HCT116 (cell line): Measurements from ENCODE around the gene INCENP. TPM values are rescaled to one million over a fixed set of nuclear protein-coding genes. Genes with fewer than 3 reads are reported as not detected.
A peak's percentile ranks its signal among the peaks of the same experiment; 100 is the strongest.

Source experiments
- ATAC-seq: fragments of 200-7000 bp; cut with Tn5 transposase; 2 replicates; pipeline ENCODE4 v1.9.1; 2020; ENCODE audit warnings: mild to moderate bottlenecking, moderate library complexity
- BruUV-seq: library from RNA; stranded (reverse); fragments of 400-500 nt; replicated peaks from 2 replicates; lab custom pipeline; 2021; lab: Mats Ljungman, UMichigan
- CTCF ChIA-PET: fragments of 300-600 bp; sonication (Branson Sonifier 250); formaldehyde crosslinking; loops from one replicate; lab custom pipeline; 2021; ENCODE audit warnings: antibody characterized with exemption; lab: Charles Lee
- POLR2A ChIA-PET: fragments of 300-600, 350-600 bp; sonication (Branson Sonifier 250); formaldehyde crosslinking; loops from one replicate; lab custom pipeline; 2021; ENCODE audit warnings: antibody characterized with exemption; lab: Charles Lee
- RAD21 ChIA-PET, 2 experiments: fragments of 300-600 bp; sonication (Branson Sonifier 250); formaldehyde crosslinking; loops; one replicate each; lab custom pipeline; 2023; ENCODE audit warnings: low total read pairs in 2 of 2; ENCODE audit not compliant: uncharacterized antibody in 2 of 2, unreplicated experiment in 2 of 2, low non-redundant PET in 1 of 2; lab: Charles Lee
- DNase-seq: peaks from one replicate; pipeline ENCODE4 v3.0.0-alpha.2; 2010; ENCODE audit warnings: low read depth, low spot score
- H2AFZ ChIP-seq: fragments of 200-600 bp; shearing (Covaris generic), sonication (generic); 2 replicates; pipeline ENCODE4 v1.6.1; 2017; ENCODE audit warnings: low read depth, mixed run types, mixed read lengths, antibody characterized with exemption, low read length; ENCODE audit not compliant: poor library complexity, severe bottlenecking
- H3K27ac ChIP-seq: 2 replicates; pipeline ENCODE4 v1.5.1; 2012; ENCODE audit warnings: low read depth, low read length
- H3K27me3 ChIP-seq: fragments of 200-600 bp; sonication (generic); 2 replicates; pipeline ENCODE4 v1.6.1; 2016; ENCODE audit warnings: mixed run types, low read length, mixed read lengths; ENCODE audit not compliant: insufficient read depth
- H3K36me3 ChIP-seq, 2 experiments: fragments of 200-500 bp in 1 of 2; fragments of 200-600 bp in 1 of 2; sonication (Bioruptor generic) in 1 of 2; sonication (generic) in 1 of 2; 2 replicates each; pipeline versions ENCODE4 v1.5.1 to v1.6.1; 2014 to 2016; ENCODE audit warnings: low read length in 2 of 2, inconsistent platforms in 1 of 2, mixed read lengths in 1 of 2, mixed run types in 1 of 2; ENCODE audit not compliant: insufficient read depth in 2 of 2, control insufficient read depth in 1 of 2
- H3K4me1 ChIP-seq, 2 experiments: fragments of 200-600 bp in 1 of 2; sonication (generic) in 1 of 2; 2 replicates each; pipeline versions ENCODE4 v1.5.1 to v1.6.1; 2012 to 2017; ENCODE audit warnings: low read length in 2 of 2, inconsistent platforms in 1 of 2, mild to moderate bottlenecking in 1 of 2, mixed read lengths in 1 of 2, mixed run types in 1 of 2, moderate library complexity in 1 of 2; ENCODE audit not compliant: insufficient read depth in 2 of 2, control insufficient read depth in 1 of 2
- H3K4me2 ChIP-seq: fragments of 200-600 bp; sonication (generic); 2 replicates; pipeline ENCODE4 v1.6.1; 2017; ENCODE audit warnings: mixed run types, low read length, mixed read lengths
- H3K4me3 ChIP-seq, 2 experiments: fragments of 200-600 bp in 1 of 2; sonication (generic) in 1 of 2; replicated peaks in 1 of 2; 2 replicates each; pipeline ENCODE4 v1.5.1; 2011 to 2016; ENCODE audit warnings: low read length in 2 of 2, control low read depth in 1 of 2, low read depth in 1 of 2, mild to moderate bottlenecking in 1 of 2, mixed read lengths in 1 of 2, mixed run types in 1 of 2
- H3K79me2 ChIP-seq: fragments of 200-600 bp; sonication (generic); 2 replicates; pipeline ENCODE4 v1.6.1; 2017; ENCODE audit warnings: mild to moderate bottlenecking, mixed run types, low read length, moderate library complexity, mixed read lengths; ENCODE audit not compliant: insufficient read depth
- H3K9ac ChIP-seq: fragments of 200-600 bp; sonication (generic); 2 replicates; pipeline ENCODE4 v1.6.1; 2016; ENCODE audit warnings: low read length, mixed read lengths
- H3K9me2 ChIP-seq: fragments of 200-600 bp; sonication (generic), shearing (Covaris generic); 2 replicates; pipeline ENCODE4 v1.6.1; 2017; ENCODE audit warnings: mixed run types, mild to moderate bottlenecking, moderate library complexity; ENCODE audit not compliant: insufficient read depth
- H3K9me3 ChIP-seq, 2 experiments: fragments of 200-500 bp in 1 of 2; fragments of 200-600 bp in 1 of 2; sonication (Bioruptor generic) in 1 of 2; sonication (generic) in 1 of 2; 2 replicates each; pipeline ENCODE4 v1.6.1; 2014 to 2017; ENCODE audit warnings: low read length in 2 of 2, mixed read lengths in 2 of 2, inconsistent platforms in 1 of 2, low read depth in 1 of 2, mild to moderate bottlenecking in 1 of 2, mixed run types in 1 of 2, moderate library complexity in 1 of 2; ENCODE audit not compliant: control insufficient read depth in 1 of 2, insufficient read depth in 1 of 2
- H4K20me1 ChIP-seq: fragments of 200-600 bp; sonication (generic), shearing (Covaris generic); 2 replicates; pipeline ENCODE4 v1.6.1; 2017; ENCODE audit warnings: mixed run types, mild to moderate bottlenecking, moderate library complexity; ENCODE audit not compliant: insufficient read depth
- CTCF ChIP-seq, 3 experiments: fragments of 200-600 bp in 1 of 3; sonication (generic) in 1 of 3; IDR thresholded peaks in 2 of 3; conservative IDR thresholded peaks in 1 of 3; 2 replicates each; pipeline ENCODE4 v1.5.1; 2012 to 2017; ENCODE audit warnings: low read depth in 2 of 3, low read length in 2 of 3, antibody characterized with exemption in 1 of 3, borderline replicate concordance in 1 of 3, control low read depth in 1 of 3, mild to moderate bottlenecking in 1 of 3, mixed read lengths in 1 of 3, mixed run types in 1 of 3, moderate library complexity in 1 of 3; ENCODE audit not compliant: insufficient read depth in 1 of 3
- EGR1 ChIP-seq: IDR thresholded peaks from 2 replicates; pipeline ENCODE4 v1.6.1; 2012; ENCODE audit warnings: low read depth
- ELF1 ChIP-seq: IDR thresholded peaks from 2 replicates; pipeline ENCODE4 v1.6.1; 2012; ENCODE audit warnings: low read depth, borderline replicate concordance
- RAD21 ChIP-seq: IDR thresholded peaks from 2 replicates; pipeline ENCODE4 v1.6.1; 2012; ENCODE audit warnings: low read depth, mild to moderate bottlenecking
- SIN3A ChIP-seq: IDR thresholded peaks from 2 replicates; pipeline ENCODE4 v1.6.1; 2012; ENCODE audit warnings: low read depth
- ZFX ChIP-seq: fragments of 450-650 bp; IDR thresholded peaks from 2 replicates; pipeline ENCODE4 v1.6.1; 2017
- intact Hi-C: fragments of 100-400 bp; cut with micrococcal nuclease; formaldehyde crosslinking; loops from 2 replicates; pipeline ENCODE4 v1.10.0; 2022
- total RNA-seq: library from RNA; stranded (reverse); gene quantifications from one replicate; pipeline ENCODE4 v1.2.1, GENCODE V29; 2021; ENCODE audit not compliant: unreplicated experiment
- TF ChIP-seq, protein P1 (sequence below): IDR thresholded peaks from 2 replicates; pipeline ENCODE4 v1.6.1; 2012

The INCENP gene
- total RNA-seq, 1 experiment from 2014 or later = 118 TPM

DNA sequence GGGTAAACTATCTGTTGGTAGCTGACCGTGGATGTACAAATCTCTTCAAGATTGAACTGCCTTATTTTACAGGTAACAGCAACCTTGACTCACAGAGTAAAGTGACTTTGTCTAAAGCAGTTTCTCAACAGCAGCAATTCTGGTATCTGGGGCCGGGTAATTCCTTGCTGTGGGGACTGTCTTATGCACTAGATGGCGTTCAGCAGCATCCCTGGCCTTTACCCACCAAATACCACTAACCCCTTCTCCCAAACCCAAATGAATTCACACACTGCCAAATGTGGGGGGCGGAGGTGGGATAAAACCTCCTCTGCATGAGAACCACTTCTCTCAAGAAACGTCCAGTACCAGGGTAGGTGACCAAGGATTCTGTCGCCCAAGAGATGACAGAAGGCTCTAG, 1.7 kb upstream of the INCENP start:
- H4K20me1 ChIP-seq = no peaks in the 10 kb centered on the region
- H2AFZ ChIP-seq = no peak overlapping the region
- CTCF ChIA-PET = no interaction called here
- no peak overlapping the region for H3K4me2 ChIP-seq
- peak; percentile 21 for DNase-seq
- TF ChIP-seq ELF1 (no peak), CTCF (IDR thresholded peaks at IDR 0.05 in 2 of 3, conservative IDR thresholded peaks at IDR 0.05 in 1 of 3; ENCODE audit: borderline replicate concordance in 1 of 3, insufficient read depth in 1 of 3, low read depth in 2 of 3, low read length in 2 of 3) (peak in 2 of 3 experiments; percentile 33 to 35; a peak in 3 of 6 replicates)
- TF ChIP-seq, all 23 proteins: peak for 1
- no peaks in the 10 kb centered on the region for H3K27me3 ChIP-seq
- H3K4me1 ChIP-seq = peaks cover 9 to 18% of the 10 kb centered on the region in 2 experiments
- RAD21 ChIA-PET = no interaction called here
- ATAC-seq = no peak
- H3K27ac ChIP-seq = no peak overlapping the region
- POLR2A ChIA-PET = no interaction called here
- no peaks in the 10 kb centered on the region for H3K9me2 ChIP-seq
- H3K36me3 ChIP-seq = no peaks in the 10 kb centered on the region
- H3K9me3 ChIP-seq = peaks cover 0 to 2% of the 10 kb centered on the region in 2 experiments; a peak in 1 of 4 replicates
- BruUV-seq = no TSS peak
- H3K4me3 ChIP-seq = no peak overlapping the region
- no peak overlapping the region for H3K9ac ChIP-seq
- intact Hi-C loops = no loop called here
- H3K79me2 ChIP-seq = peaks cover 32% of the 10 kb centered on the region

DNA sequence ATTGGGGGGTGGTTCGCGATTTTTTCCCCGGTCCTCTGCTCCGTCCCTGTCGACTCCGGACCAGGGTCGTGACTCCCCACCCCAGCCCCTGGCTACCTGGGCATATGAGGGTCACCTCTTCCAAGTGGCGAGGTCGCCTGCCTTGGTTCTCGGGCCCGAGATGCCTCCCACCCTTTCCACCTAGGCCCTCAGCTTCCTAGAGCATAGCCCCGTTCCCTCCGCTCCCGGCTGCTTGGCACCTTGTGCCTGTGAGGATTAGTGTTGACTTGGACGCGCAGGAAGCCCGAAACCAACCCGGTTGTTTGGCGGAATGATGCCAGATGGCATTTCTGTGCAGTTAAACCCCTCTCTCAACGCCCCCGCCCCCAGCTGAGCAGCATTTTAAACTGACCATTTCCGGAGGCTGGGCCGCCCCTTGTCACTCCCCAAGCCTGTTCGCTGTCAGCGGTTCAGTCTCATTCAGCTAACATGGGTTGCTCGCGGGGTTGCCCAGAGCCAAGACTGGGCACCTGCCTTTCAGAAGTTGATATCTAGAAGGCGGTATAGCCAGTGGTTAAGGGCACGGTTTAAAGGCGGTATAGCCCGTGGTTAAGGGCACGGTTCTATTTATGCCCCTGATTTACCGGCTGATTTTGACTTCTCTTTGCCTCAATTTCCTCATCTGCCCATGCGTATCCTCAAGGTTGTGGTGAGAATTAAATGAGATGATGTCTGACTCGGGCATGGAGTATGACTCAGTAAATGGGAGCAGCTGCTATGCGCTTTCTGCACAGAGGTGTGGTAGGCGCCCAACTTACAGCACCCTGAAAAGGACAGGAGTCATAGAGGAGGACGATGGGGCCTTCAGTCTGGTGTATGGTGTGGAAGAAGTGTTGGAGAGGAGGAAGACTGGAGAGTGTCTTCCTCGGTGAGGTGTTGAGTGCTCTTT, 639 bp downstream of the INCENP start:
- H3K4me2 ChIP-seq = peak overlapping the region; percentile 93
- H3K27me3 ChIP-seq = no peaks in the 10 kb centered on the region
- H3K9me2 ChIP-seq = no peaks in the 10 kb centered on the region
- H3K9me3 ChIP-seq = no peaks in the 10 kb centered on the region
- peaks cover 9 to 18% of the 10 kb centered on the region in 2 experiments for H3K4me1 ChIP-seq
- TF ChIP-seq ZFX = peak; percentile 33; the same call in 1 of the 2 replicates
- TF ChIP-seq, protein P1, sequence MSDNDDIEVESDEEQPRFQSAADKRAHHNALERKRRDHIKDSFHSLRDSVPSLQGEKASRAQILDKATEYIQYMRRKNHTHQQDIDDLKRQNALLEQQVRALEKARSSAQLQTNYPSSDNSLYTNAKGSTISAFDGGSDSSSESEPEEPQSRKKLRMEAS = peak; percentile 11; the same call in 1 of the 2 replicates
- TF ChIP-seq EGR1 = peak; percentile 61
- no peak for TF ChIP-seq RAD21
- TF ChIP-seq SIN3A = peak; percentile 79
- TF ChIP-seq, all 23 proteins: peak for 4
- H3K9ac ChIP-seq = peak overlapping the region; percentile 85
- intact Hi-C loops = no loop called here
- H3K36me3 ChIP-seq = peaks cover 5 to 13% of the 10 kb centered on the region in 2 experiments; a peak in 2 of 4 replicates
- ATAC-seq = peak; percentile 37
- DNase-seq = no peak
- no peaks in the 10 kb centered on the region for H4K20me1 ChIP-seq
- ChIA-PET POLR2A (no interaction called here), RAD21 (no interaction called here), CTCF (interaction anchor here (0.7 to 1.3 kb wide), 2 partner anchors 10 to 17 kb away, joined by 3 to 5 read pairs; no protein-coding TSS in a partner anchor)
- peaks cover 56% of the 10 kb centered on the region for H3K79me2 ChIP-seq
- no peak overlapping the region for H2AFZ ChIP-seq
- BruUV-seq = TSS peak; percentile 63
- H3K4me3 ChIP-seq = peak overlapping the region; percentile 96 to 98
- peak overlapping the region; percentile 65 for H3K27ac ChIP-seq
